Activated CD4-positive, alpha-beta T cell treated with anti-CD3 and anti-CD28 coated beads, Interleukin-2, amount 50 U/mL, for 1 hour (primary cell): ENCODE measurements around the gene GON4L.
A peak's percentile ranks its signal among the peaks of the same experiment; 100 is the strongest.
"Not testable (repeated sequence)": the region's sequence is repeated elsewhere in the genome, so short reads cannot be mapped to it uniquely, and the experiment has no call there.

ENCODE experiments used
- DNase-seq: peaks from one replicate; pipeline ENCODE4 v3.0.0-alpha.2; 2020

The GON4L gene

GRCh38 chr1:155856975-155857930 lies at the start of gene GON4L:
Gene GON4L (minus strand): TSS chr1:155857214. CDS start chr1:155853780, 3,434 bp downstream.
- peak; percentile 85 for DNase-seq

GRCh38 chr1:155904261-155904660 lies 47.2 kb upstream of the GON4L start:
- DNase-seq: no peak

GRCh38 chr1:155900161-155900560 lies 43.1 kb upstream of the GON4L start:
- DNase-seq: no peak

GRCh38 chr1:155899683-155900082 lies 42.7 kb upstream of the GON4L start:
- no peak for DNase-seq

- DNase-seq: no peak
Measured at GRCh38 chr1:155898888-155899287, 41.9 kb upstream of the GON4L start.

GRCh38 chr1:155897746-155898145 lies 40.7 kb upstream of the GON4L start:
- no peak for DNase-seq

- DNase-seq: not testable (repeated sequence)
Measured at GRCh38 chr1:155896476-155896875, 39.5 kb upstream of the GON4L start.

GRCh38 chr1:155895617-155896016 lies 38.6 kb upstream of the GON4L start:
- DNase-seq: not testable (repeated sequence)

- no peak for DNase-seq
Measured at GRCh38 chr1:155893389-155894142, 36.6 kb upstream of the GON4L start.

GRCh38 chr1:155892796-155893195 lies 35.8 kb upstream of the GON4L start:
- no peak for DNase-seq

GRCh38 chr1:155890251-155890650 lies 33.2 kb upstream of the GON4L start:
- no peak for DNase-seq

GRCh38 chr1:155889566-155889965 lies 32.6 kb upstream of the GON4L start:
- DNase-seq: no peak

- no peak for DNase-seq
Measured at GRCh38 chr1:155888481-155888880, 31.5 kb upstream of the GON4L start.

- no peak for DNase-seq
Measured at GRCh38 chr1:155884982-155885381, 28.0 kb upstream of the GON4L start.

- DNase-seq: no peak
Measured at GRCh38 chr1:155884031-155884960, 27.3 kb upstream of the GON4L start.

GRCh38 chr1:155882766-155883165 lies 25.8 kb upstream of the GON4L start:
- DNase-seq: no peak

GRCh38 chr1:155882235-155882634 lies 25.2 kb upstream of the GON4L start:
- DNase-seq: no peak

GRCh38 chr1:155880950-155881349 lies 23.9 kb upstream of the GON4L start:
- DNase-seq: no peak

- no peak for DNase-seq
Measured at GRCh38 chr1:155880251-155880650, 23.2 kb upstream of the GON4L start.

GRCh38 chr1:155877945-155878344 lies 20.9 kb upstream of the GON4L start:
- no peak for DNase-seq

- DNase-seq: no peak
Measured at GRCh38 chr1:155873860-155874259, 16.8 kb upstream of the GON4L start.

GRCh38 chr1:155872527-155872926 lies 15.5 kb upstream of the GON4L start:
- no peak for DNase-seq

- DNase-seq: no peak
Measured at GRCh38 chr1:155871390-155871789, 14.4 kb upstream of the GON4L start.
